Measurements from ENCODE around the gene ZDHHC20. TPM values are rescaled to one million over a fixed set of nuclear protein-coding genes. Genes with fewer than 3 reads are reported as not detected.

Gene ZDHHC20
- 54.8 and 59.0 TPM in 2 replicates for total RNA-seq

GRCh38 chr13:21458813-21459701, at the start of gene ZDHHC20:
ZDHHC20 (minus strand) TSS chr13:21459303; CDS start chr13:21459171, 132 bp downstream.
- H3K27me3 ChIP-seq (ENCODE audit: control insufficient read depth, insufficient read depth, low read length) = no peaks in the 10 kb centered on the region
- no peak for TF ChIP-seq CTCF (IDR thresholded peaks at IDR 0.05; ENCODE audit: insufficient read depth, low read length, severe bottlenecking)
- H3K4me3 ChIP-seq (ENCODE audit: low read depth, low read length) = peak within 1 kb of the TSS; percentile 80
- H3K36me3 ChIP-seq (ENCODE audit: control insufficient read depth, insufficient read depth, low read length) = no peaks in the 10 kb centered on the region
- DNase-seq (ENCODE audit: low read depth) = peak; percentile 56
- FAIRE-seq = no peak

GRCh38 chr13:21504379-21504778, 45.3 kb upstream of the ZDHHC20 start:
- H3K4me3 ChIP-seq (ENCODE audit: low read depth, low read length) = no peak overlapping the region
- FAIRE-seq (no peak), DNase-seq (ENCODE audit: low read depth) (no peak)
- TF ChIP-seq CTCF (IDR thresholded peaks at IDR 0.05; ENCODE audit: insufficient read depth, low read length, severe bottlenecking) = no peak
- no peaks in the 10 kb centered on the region for H3K27me3 ChIP-seq (ENCODE audit: control insufficient read depth, insufficient read depth, low read length)
- peaks cover 3% of the 10 kb centered on the region for H3K36me3 ChIP-seq (ENCODE audit: control insufficient read depth, insufficient read depth, low read length)

GRCh38 chr13:21501686-21502085, 42.6 kb upstream of the ZDHHC20 start:
- H3K27me3 ChIP-seq (ENCODE audit: control insufficient read depth, insufficient read depth, low read length) = no peaks in the 10 kb centered on the region
- no peak for TF ChIP-seq CTCF (IDR thresholded peaks at IDR 0.05; ENCODE audit: insufficient read depth, low read length, severe bottlenecking)
- no peak overlapping the region for H3K4me3 ChIP-seq (ENCODE audit: low read depth, low read length)
- FAIRE-seq (no peak), DNase-seq (ENCODE audit: low read depth) (no peak)
- peaks cover 1% of the 10 kb centered on the region for H3K36me3 ChIP-seq (ENCODE audit: control insufficient read depth, insufficient read depth, low read length)

GRCh38 chr13:21486322-21486721, 27.2 kb upstream of the ZDHHC20 start:
- DNase-seq (ENCODE audit: low read depth) (no peak), FAIRE-seq (no peak)
- TF ChIP-seq CTCF (IDR thresholded peaks at IDR 0.05; ENCODE audit: insufficient read depth, low read length, severe bottlenecking) = no peak
- H3K4me3 ChIP-seq (ENCODE audit: low read depth, low read length) = no peak overlapping the region
- no peaks in the 10 kb centered on the region for H3K27me3 ChIP-seq (ENCODE audit: control insufficient read depth, insufficient read depth, low read length)
- H3K36me3 ChIP-seq (ENCODE audit: control insufficient read depth, insufficient read depth, low read length) = no peaks in the 10 kb centered on the region

- FAIRE-seq = no peak
Observed at GRCh38 chr13:21483748-21484147, 24.6 kb upstream of the ZDHHC20 start.

More at GRCh38 chr13:21483748-21484147, 24.6 kb upstream of the ZDHHC20 start:
- H3K27me3 ChIP-seq (ENCODE audit: control insufficient read depth, insufficient read depth, low read length) = no peaks in the 10 kb centered on the region
- TF ChIP-seq CTCF (IDR thresholded peaks at IDR 0.05; ENCODE audit: insufficient read depth, low read length, severe bottlenecking) = no peak
- H3K36me3 ChIP-seq (ENCODE audit: control insufficient read depth, insufficient read depth, low read length) = no peaks in the 10 kb centered on the region
- no peak for DNase-seq (ENCODE audit: low read depth)
- H3K4me3 ChIP-seq (ENCODE audit: low read depth, low read length) = no peak overlapping the region

All from bronchial epithelial cell (primary cell).